ENCODE measurements around the gene TVP23C. TPM values are rescaled to one million over a fixed set of nuclear protein-coding genes. Genes with fewer than 3 reads are reported as not detected.

The TVP23C gene
- total RNA-seq, result 2.6 and 7.4 TPM in 2 replicates

DNA sequence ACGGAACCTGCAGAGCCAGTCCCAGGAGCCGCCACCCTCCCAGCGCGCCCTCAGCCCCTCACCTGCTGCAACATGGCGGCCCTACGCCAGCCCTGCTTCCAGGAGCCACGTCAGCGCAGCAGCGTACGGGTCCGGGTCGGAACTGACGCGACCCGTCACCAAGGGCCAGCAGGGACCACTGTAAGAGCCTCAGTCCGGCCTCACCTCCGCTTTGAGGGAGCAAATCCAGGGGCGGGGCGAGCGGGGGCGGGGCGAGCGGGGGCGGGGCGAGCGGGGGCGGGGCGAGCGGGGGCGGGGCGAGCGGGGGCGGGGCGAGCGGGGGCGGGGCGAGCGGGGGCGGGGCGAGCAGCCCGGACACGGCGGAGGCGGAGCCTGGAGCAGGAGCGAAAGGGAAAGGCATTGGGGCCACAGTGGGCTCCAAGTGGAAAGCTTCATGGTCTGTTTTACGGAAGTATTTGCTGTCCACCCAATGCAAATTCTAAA lies at the start of gene TVP23C:
TSS of gene TVP23C (minus strand) at position 109 of the 483 bp plus-strand sequence. CDS start at position 74, 35 bp downstream.

DNA sequence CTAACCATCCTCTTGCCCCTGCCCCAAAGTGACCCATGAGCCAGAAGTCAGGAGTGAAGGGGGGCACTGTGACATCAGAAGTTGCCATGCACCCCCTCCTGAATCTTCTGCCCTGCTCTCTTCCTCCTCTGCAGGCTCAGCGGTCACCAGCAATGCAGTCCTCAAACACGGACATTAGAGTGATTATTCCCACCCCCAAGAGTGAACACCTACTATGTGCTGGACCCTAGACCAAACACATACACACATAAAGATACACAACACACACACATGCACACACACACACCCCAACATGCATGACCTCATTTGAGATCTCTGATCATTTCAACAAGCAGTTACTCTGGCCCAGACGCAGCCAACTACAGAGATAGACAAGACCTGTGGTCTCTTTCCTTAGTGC lies 95.7 kb downstream of the TVP23C start, which contains the start of gene CDRT4:
TSS of gene CDRT4 (minus strand) at position 30 of the 400 bp plus-strand sequence. CDS start 27,383 bp downstream, outside the sequence.

Other genes with a start within 250 kb of the TVP23C start
- gene TEKT3, start 221.9 kb downstream of the TVP23C start, total RNA-seq, result not detected in 2 replicates
- 1.6 TPM in 1 of 2 replicates, not detected in the other for gene CDRT4, start 95.9 kb downstream of the TVP23C start, total RNA-seq
- not detected in 2 replicates for gene FBXW10B, start 56.2 kb upstream of the TVP23C start, total RNA-seq
- gene TRIM16, start 120.8 kb upstream of the TVP23C start, total RNA-seq, result 27.9 and 32.1 TPM in 2 replicates
- gene ZNF286A, start 136.3 kb upstream of the TVP23C start, total RNA-seq, result 29.2 and 29.3 TPM in 2 replicates
- under 0.01 TPM in 1 of 2 replicates, not detected in the other for gene TBC1D26, start 168.8 kb upstream of the TVP23C start, total RNA-seq